BJ (cell line): ENCODE results near the gene DRC3. TPM values are rescaled to one million over a fixed set of nuclear protein-coding genes. Genes with fewer than 3 reads are reported as not detected.

ENCODE experiments used
- CTCF ChIA-PET: fragments of 350-600 bp; formaldehyde crosslinking; extraction: SDS; loops from one replicate; lab custom pipeline; 2021; ENCODE audit warnings: antibody characterized with exemption, inconsistent platforms; lab: Yijun Ruan, JAX
- POLR2A ChIA-PET: fragments of 300-600 bp; sonication (Branson Sonifier 250); formaldehyde crosslinking; extraction: SDS; loops from one replicate; lab custom pipeline; 2021; ENCODE audit warnings: antibody characterized with exemption; lab: Charles Lee
- DNase-seq: peaks from one replicate; pipeline ENCODE4 v3.0.0-alpha.2; 2011; ENCODE audit warnings: low read depth
- H3K27me3 ChIP-seq: 2 replicates; pipeline ENCODE4 v1.6.0; 2011; ENCODE audit warnings: low read length; ENCODE audit not compliant: control insufficient read depth, insufficient read depth
- H3K36me3 ChIP-seq: 2 replicates; pipeline ENCODE4 v1.5.1; 2011; ENCODE audit warnings: low read length; ENCODE audit not compliant: control insufficient read depth, insufficient read depth
- H3K4me3 ChIP-seq: 2 replicates; pipeline ENCODE4 v1.5.1; 2011; ENCODE audit warnings: low read depth, mild to moderate bottlenecking, control low read depth, low read length
- CTCF ChIP-seq: IDR thresholded peaks from 2 replicates; pipeline ENCODE4 v1.5.1; 2011; ENCODE audit warnings: low read depth, mild to moderate bottlenecking, control low read depth, inconsistent platforms, low read length, moderate library complexity; ENCODE audit not compliant: insufficient read depth
- polyA minus RNA-seq: library from RNA; depleted of rRNA, polyadenylated mRNA; stranded (reverse); fragments of >200 nt; gene quantifications from 2 replicates; pipeline ENCODE4 v1.2.3, GENCODE V29; 2011; rRNA and poly(A)+ RNA removed
- polyA plus RNA-seq: library from polyadenylated mRNA; depleted of rRNA; stranded (reverse); fragments of >200 nt; gene quantifications from 2 replicates; pipeline ENCODE4 v1.2.3, GENCODE V29; 2011; rRNA removed

DRC3 gene
- polyA plus RNA-seq (0.93 and 1.2 TPM in 2 replicates), polyA minus RNA-seq (0.66 and 0.98 TPM in 2 replicates)

- ChIA-PET POLR2A (interaction anchor here (0.6 to 0.8 kb wide), 2 partner anchors 46 to 200 kb away, joined by 5 read pairs; no protein-coding TSS in a partner anchor), CTCF (interaction anchor here (0.5 to 1.4 kb wide), 4 partner anchors 16 to 441 kb away, joined by 3 to 11 read pairs (median 4); no protein-coding TSS in a partner anchor)
- Histone ChIP-seq H3K27me3 (no peaks in the 10 kb centered on the region), H3K36me3 (no peaks in the 10 kb centered on the region), H3K4me3 (peak within 1 kb of the TSS; percentile 70)
- peak; percentile 100 for DNase-seq
- TF ChIP-seq CTCF = 0 out of 2 replicates have a peak, but pooled peaks have one; percentile 14
Observed at GRCh38 chr17:17972126-17972951, at the start of gene DRC3, which contains the start of gene TOM1L2. Gene DRC3, plus strand, starts transcription at chr17:17972862. Its CDS starts 4,737 bp downstream, at chr17:17977599. Gene TOM1L2, minus strand, starts transcription at chr17:17972400. Its CDS starts 87 bp downstream, at chr17:17972313.

- Histone ChIP-seq H3K4me3 (no peak overlapping the region), H3K27me3 (no peaks in the 10 kb centered on the region), H3K36me3 (no peaks in the 10 kb centered on the region)
- no peak for DNase-seq
- POLR2A ChIA-PET = no interaction called here
- no peak for TF ChIP-seq CTCF
- CTCF ChIA-PET = interaction anchor here (0.7 to 1.6 kb wide), 4 partner anchors 33 to 107 kb away, joined by 3 read pairs; partner anchors contain the start of genes DRC3 and TOM1L2
Observed at GRCh38 chr17:17924131-17924856, 48.4 kb upstream of the DRC3 start.

- Histone ChIP-seq H3K4me3 (no peak overlapping the region), H3K36me3 (no peaks in the 10 kb centered on the region), H3K27me3 (no peaks in the 10 kb centered on the region)
- no peak for DNase-seq
- ChIA-PET CTCF (interaction anchor here (0.7 to 1.6 kb wide), 4 partner anchors 33 to 107 kb away, joined by 3 read pairs; partner anchors contain the start of genes DRC3 and TOM1L2), POLR2A (no interaction called here)
- TF ChIP-seq CTCF = no peak
Observed at GRCh38 chr17:17924857-17925250, 47.8 kb upstream of the DRC3 start.

GRCh38 chr17:17926036-17926435 is 46.6 kb upstream of the DRC3 start:
- Histone ChIP-seq H3K4me3 (no peak overlapping the region), H3K27me3 (no peaks in the 10 kb centered on the region), H3K36me3 (no peaks in the 10 kb centered on the region)
- DNase-seq = no peak
- TF ChIP-seq CTCF = no peak
- POLR2A ChIA-PET = interaction anchor here (0.6 kb wide), 1 partner anchor 46 kb away, joined by 5 read pairs; the partner anchor contains the start of genes DRC3 and TOM1L2
- CTCF ChIA-PET = interaction anchor here (0.8 to 1.6 kb wide), 3 partner anchors 34 to 245 kb away, joined by 3 read pairs; no protein-coding TSS in a partner anchor
